ENCODE measurements around the gene PLXNA1.

The PLXNA1 gene

GRCh38 chr3:126954141-126954842, 28.6 kb upstream of the PLXNA1 start:
- no peak for DNase-seq

- no peak for DNase-seq
Measured at GRCh38 chr3:126955004-126955790, 27.7 kb upstream of the PLXNA1 start.

- DNase-seq = no peak
Measured at GRCh38 chr3:126956361-126956760, 26.6 kb upstream of the PLXNA1 start.

DNA sequence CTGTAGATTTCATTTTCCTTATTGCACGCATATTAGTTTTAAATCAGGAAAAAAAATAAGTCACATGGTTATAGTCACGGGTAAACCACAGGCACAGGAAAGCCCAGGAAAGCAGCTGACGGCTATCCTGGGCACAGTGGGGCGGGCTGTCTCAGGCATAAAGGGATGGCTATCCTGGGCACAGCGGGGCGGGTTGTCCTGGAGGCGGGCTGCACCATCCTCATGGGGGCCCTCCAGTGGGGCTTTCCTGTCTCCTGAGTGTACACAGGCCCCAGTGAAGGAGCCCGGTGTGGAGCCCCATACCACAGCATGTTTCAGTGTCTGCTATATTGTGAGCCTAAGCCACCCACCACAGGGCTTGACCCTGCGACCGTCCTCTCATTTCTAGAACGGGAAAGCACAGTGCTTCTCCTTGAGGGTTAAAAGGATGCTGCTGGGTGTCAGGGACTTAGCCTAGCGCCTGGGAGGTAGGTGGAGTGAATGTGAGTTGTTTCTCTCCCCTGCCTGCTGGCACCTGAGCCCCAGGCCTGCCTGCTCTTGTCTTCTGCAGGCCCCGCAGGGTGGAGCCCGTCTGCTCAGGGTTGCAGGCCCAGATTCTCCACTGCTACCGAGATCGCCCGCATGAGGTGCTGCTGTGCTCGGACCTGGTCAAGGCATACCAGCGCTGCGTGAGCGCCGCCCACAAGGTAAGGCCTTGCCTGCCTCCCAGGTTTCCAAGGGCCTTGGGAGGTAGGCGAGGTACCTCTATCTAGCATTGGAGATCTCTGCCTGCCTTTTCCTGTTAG, 25.9 kb upstream of the PLXNA1 start:
- no peak for DNase-seq

GRCh38 chr3:126957776-126958637, 24.9 kb upstream of the PLXNA1 start:
- DNase-seq = no peak

- DNase-seq = no peak
Measured at GRCh38 chr3:126958638-126959085, 24.3 kb upstream of the PLXNA1 start.

- DNase-seq = no peak
Measured at GRCh38 chr3:126959136-126959920, 23.6 kb upstream of the PLXNA1 start.

- DNase-seq = no peak
Measured at GRCh38 chr3:126959921-126960603, 22.9 kb upstream of the PLXNA1 start.

DNA sequence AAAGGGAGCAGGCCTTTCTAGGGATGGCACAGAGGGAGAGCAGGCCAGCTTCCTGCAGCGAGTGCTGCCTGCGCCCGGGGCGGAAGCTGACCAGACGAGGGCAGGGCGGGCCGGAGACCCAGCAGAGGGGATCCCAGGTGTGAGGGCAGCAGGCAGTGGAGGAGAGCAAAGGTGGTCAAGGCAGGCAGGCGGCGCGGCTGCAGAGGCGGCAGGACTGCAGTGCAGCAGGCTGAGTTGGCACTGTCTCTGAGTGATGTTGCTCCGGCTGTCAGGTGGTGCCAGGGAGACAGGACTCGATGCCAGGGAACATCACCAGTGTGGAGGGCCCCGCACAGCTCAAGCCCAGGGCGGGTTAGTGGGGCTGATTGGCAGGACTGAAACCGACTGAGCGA, 22.3 kb upstream of the PLXNA1 start:
- no peak for DNase-seq

DNA sequence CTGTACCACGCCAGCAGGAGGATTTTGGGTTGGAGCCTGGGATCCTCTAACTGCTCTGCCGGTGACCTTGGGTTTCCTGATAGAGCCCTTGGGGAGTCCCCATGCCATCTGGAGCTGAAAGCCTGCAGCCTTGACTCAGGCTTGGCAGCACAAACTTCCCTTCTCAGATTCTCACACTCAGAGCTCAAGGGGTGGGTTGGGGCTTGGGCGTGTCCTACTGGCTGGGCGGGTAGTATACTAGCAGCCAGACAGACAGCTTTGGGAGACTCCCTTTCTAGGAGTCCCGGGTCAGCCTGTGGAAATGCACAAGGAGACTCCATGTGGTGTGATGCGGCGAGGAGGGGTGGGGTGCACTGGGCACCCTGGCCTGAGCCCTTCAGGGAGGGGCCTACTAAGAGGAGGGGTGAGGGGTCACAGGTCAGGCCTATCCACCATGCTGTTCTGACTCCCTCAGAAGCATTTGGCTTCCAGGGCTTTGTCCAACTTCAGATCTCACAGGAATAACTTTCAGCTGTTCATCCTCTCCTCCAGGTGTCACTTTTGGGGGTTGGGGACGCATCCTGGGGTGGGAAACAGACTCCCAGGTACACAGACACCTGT, 21.6 kb upstream of the PLXNA1 start:
- no peak for DNase-seq

- DNase-seq = no peak
Measured at GRCh38 chr3:126961791-126962461, 21.0 kb upstream of the PLXNA1 start.

DNA sequence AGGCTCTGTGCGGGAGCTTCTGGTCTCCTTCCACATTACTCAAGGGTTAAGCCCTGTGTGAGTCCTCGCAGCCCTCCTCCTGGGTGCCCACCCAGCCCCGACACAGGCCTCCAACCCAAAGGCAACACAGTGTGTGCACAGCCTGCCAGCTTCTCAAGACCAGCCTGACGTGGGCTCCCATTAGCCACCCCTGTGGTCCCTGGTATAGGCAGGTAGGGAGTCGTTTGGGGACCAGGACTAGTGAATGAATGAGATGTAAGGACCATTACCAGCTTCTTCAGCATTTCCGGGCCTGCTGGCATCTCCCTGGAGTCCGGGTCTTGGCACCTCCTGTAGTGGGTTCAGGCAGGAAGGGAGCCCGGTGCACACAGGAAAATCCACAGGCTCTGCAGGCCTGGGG, 20.2 kb upstream of the PLXNA1 start:
- no peak for DNase-seq

DNA sequence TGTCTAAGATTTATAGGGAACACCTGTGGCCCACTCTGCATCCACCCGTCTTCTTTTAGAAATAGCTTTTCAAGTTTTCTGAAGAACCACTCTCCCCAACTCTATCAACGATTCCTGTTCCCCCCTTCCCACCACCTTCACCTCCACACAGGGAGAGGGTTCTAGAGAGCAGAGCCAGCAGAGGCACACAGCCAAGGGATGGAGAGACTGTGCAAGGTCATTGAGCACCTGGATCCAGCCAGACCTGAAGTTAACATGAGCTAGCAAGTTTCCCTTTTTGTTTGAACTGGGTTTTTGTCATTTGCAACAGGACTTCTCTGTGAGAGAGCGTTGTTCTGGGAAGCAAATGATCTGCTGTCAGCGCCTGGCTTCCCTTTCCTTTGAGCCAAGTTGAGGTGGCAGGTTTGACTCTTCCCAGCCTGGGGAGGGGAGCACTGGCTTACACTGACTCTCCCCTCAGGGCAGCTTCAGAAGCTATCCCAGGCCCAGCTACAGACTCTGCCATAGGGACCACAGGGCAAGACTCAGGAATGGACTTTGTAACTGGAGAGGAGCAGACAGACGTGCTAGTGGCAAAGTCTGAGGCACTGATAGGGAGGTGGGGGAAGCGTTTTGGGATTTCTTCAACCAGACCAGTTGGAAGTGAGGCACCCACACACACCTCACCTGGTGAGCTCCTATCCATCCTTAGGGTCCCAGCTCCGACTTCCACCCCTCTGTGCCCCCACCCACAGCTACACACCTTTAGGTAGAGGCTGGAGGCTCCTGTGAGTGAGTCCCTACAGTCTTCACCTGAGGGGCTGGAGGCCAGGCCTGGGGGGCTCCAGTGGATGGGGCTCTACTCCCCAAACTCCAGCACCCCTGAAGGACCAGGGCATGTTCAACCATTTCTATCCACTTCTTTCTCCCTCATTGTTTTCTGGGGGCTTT, 19.4 kb upstream of the PLXNA1 start:
- DNase-seq = no peak

- no peak for DNase-seq
Measured at GRCh38 chr3:126964261-126964660, 18.7 kb upstream of the PLXNA1 start.

DNA sequence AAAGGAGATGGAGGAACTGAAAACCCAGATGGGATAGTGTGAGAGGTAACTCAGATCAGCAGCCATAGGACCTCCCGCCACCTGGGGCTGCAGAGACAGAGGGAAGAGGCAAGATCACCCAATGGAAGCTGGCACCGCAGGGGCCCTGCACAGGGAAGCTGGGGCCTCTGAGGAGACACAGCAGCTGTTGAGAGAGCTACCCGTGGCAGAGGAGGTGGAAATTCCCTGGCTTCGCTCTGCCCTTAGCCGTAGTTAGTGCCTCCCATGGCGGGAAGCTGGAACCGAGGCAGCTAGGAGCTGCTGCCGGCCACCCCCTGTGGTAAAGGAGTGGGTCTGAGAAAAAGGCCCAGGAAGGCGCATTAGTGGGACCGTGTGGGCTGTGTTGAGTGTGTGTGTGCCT, 18.0 kb upstream of the PLXNA1 start:
- DNase-seq = no peak

GRCh38 chr3:126965526-126966080, 17.3 kb upstream of the PLXNA1 start:
- DNase-seq = no peak

DNA sequence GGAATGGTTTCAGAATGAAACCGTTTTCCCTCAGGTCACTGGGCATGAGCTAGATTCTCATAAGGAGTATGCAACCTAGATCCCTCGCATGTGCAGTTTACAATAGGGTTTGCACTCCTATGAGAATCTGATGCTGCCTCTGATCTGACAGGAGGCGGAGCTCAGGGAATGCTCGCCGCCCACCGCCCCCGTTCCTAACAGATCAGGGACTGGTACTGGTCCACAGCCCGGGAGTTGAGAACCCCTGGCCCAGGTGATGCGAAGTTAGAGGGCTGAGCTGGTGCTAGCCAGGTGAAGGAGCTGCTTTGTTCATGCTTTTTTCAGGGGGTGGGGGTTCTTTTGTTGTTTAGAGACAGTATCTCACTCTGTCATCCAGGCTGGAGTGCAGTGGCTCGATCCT, 15.5 kb upstream of the PLXNA1 start:
- no peak for DNase-seq

Data from activated CD8-positive, alpha-beta memory T cell treated with anti-CD3 and anti-CD28 coated beads for 24 hours (primary cell).